AG09309 (cell line): ENCODE results near the gene KIF25.
A peak's percentile ranks its signal among the peaks of the same experiment; 100 is the strongest.

Experiments
- DNase-seq: peaks from one replicate; pipeline ENCODE4 v3.0.0-alpha.2; 2010; ENCODE audit warnings: low read depth
- H3K4me3 ChIP-seq: 2 replicates; pipeline ENCODE4 v1.5.1; 2011; ENCODE audit warnings: mild to moderate bottlenecking, low read depth, low read length, moderate library complexity; ENCODE audit not compliant: control insufficient read depth
- CTCF ChIP-seq: IDR thresholded peaks from 2 replicates; pipeline ENCODE4 v1.5.1; 2011; ENCODE audit warnings: mild to moderate bottlenecking, low read depth, low read length, inconsistent platforms; ENCODE audit not compliant: insufficient read depth, control insufficient read depth; ENCODE audit errors: missing control alignments

KIF25 gene

DNA sequence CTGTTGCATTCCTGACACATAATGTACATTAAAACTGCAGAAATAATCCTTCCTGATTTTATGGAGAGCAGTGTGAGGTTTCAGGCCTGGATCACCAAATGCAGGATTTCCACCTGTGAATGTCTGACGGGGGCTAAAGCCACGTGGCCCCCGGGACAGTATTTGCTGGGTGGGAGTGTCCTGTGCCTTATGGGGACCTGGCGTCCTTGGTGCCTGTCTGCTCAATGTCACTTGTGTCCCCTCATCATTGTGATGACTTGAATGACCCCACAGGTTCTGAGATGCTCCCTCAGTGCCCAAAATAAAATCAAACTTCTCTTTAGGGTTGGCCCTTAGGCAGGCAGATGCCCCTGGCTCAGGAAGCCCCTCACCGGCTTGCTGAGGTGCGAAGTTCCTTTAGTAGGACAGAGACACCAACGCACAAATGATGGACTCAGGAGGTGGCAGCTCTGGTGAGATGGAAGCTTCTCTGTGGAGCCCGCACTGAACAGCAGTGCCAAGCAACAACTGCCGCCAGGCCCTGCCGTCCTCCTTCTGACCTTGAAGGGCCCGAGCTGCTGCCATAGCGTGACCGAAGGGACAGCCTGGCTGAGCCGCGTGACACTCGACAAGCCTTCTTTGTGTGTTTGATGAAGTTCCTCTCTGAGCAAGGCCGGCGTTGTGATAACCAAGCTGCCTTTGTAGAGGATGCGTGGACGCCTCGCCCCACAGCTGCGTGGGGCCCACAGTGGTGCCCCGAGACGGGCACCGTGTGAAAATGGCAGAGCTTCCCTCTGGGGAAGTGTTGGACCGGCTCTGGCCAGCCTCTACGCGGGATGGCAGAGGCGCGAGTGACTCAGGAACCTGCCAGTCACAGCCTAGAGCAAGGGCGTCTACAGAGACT lies 50.6 kb downstream of the KIF25 start:
- no peak for DNase-seq
- TF ChIP-seq CTCF = no peak

DNA sequence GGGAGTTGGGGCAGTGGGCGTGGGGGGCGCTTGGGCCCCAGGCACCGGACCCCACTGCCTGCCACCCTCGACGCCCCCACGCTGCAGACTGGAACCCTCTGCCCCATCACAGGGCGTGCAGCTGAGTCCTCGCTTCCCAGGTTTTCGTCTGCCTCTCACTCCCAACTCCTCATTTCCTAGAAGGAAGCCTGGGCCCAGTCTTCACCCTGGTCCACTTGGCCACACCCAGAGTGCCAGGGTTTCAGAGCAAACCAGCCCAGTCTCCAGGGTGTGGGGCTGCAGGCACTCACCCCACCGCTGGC lies 51.2 kb downstream of the KIF25 start:
- no peak for TF ChIP-seq CTCF
- DNase-seq = no peak
- H3K4me3 ChIP-seq = no peak overlapping the region

More for the DNA sequence above, 50.6 kb downstream of the KIF25 start:
- no peak overlapping the region for H3K4me3 ChIP-seq

DNA sequence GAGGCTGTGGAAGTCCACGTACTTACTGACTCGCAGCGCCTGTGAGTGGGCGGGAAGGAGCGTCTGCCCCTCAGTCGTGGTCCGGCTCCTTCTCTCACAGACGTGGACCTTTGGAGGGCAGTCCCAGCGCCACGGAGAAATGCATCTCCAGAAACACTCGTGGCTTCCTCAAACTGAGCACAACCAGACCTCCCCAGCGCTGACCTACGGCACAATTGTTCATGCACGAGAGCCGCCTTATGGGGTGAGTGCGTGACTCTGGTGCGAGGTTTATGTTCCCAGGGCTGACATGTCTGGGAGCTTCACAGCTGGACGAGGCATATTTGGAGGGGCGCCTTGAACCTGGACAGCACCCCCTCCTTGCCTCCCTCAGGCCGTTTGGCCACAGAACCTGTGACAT lies 51.8 kb downstream of the KIF25 start:
- no peak for DNase-seq
- H3K4me3 ChIP-seq = no peak overlapping the region
- TF ChIP-seq CTCF = no peak

DNA sequence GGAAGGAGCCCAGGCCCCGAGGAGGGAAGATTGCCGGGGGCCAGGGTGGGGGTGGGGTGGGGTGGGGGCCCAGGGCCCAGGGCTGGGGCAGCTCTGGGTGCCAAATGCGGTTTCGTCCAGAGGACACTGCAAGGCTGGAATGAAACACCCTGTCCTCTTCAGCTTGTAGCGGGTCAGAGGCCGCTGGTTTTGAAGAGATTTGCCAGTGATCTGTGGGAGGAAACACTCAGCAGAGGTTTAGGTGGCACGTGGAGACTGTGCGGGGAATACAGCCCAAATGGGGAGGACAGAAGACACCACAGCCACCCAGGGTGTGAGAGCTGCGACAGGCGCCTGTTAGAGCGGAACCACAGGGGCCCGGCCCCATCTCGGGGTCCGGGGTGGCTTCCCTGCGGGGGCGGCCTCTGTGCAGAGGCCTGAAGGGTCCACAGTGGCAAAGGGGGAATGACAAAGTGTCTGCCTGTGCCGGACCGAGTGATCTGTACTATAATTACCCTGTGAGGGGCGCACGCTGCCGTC lies 52.3 kb downstream of the KIF25 start:
- no peak for TF ChIP-seq CTCF
- H3K4me3 ChIP-seq = no peak overlapping the region
- no peak for DNase-seq

DNA sequence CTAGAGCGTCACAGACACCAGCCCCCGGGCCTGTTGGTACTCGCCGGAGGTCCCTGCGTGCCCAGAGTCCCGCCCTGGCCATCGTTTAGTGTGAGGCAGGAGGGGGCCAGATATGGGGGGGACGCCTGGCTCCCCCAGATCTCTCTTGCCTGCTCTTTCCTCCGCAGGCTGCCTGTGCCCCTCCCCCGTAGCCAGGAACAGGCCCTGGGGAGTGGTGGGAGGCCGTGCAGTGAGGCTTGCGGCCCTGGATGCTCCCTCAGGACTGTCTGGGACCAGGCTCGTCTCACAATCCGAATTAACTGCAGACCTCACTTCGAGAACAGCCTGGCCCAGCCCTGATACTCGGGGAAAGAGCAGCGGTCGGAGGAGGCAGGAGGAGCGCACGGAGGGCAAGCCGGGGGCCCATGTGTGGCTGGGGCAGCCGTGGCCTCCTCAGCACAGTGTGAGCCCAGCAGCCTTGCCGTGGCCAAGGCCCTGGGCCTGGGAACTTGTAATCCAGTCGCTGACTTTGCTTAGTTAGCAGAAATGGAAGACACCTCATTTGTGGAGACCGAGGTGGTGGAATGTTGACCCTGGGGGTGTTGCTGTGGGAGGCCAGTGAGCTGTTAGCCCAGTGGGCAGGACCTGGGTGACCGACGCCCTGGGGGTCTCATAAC lies 52.9 kb downstream of the KIF25 start:
- H3K4me3 ChIP-seq = no peak overlapping the region
- no peak for DNase-seq
- TF ChIP-seq CTCF = no peak

- no peak overlapping the region for H3K4me3 ChIP-seq
- TF ChIP-seq CTCF = peak; percentile 21
- no peak for DNase-seq
These were observed 53.6 kb downstream of the KIF25 start for GRCh38 chr6:168050881-168051586.
